8988T (cell line): ENCODE measurements around the gene GNL3.
A peak's percentile ranks its signal among the peaks of the same experiment; 100 is the strongest.
"Not testable (repeated sequence)": the region's sequence is repeated elsewhere in the genome, so short reads cannot be mapped to it uniquely, and the experiment has no call there.

Source experiments
- DNase-seq: peaks from one replicate; pipeline ENCODE4 v3.0.0; 2011

The GNL3 gene

DNA sequence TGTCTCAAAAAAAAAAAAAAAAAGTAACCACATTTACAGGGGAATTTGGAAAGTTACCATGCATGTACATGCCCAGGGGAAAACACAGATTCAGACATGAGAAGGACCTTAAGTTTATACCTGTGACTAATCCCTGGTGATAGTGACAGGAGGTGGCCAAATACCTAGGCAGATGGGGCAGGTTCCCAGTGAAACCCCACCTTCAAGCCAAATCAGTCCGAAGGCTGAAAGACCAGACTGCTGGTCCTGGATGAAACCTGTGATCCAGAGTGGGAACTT, 35.8 kb downstream of the GNL3 start:
- DNase-seq = no peak

DNA sequence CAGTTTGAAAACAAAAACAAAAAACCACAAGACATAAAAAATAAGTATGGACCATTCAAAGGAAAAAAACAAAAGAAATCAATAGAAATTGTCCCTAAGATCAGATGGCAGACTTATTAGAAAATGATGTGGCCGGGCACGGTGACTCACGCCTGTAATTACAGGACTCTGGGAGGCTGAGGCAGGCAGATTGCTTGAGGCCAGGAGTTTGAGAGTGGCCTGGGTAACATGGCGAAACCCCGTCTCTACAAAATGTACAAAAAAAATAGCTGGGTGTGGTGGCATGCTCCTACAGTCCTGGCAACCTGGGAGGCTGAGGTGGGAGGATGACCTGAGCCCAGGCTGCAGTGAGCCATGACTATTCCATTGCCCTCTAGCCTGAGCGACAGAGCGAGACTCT, 36.7 kb downstream of the GNL3 start:
- DNase-seq = no peak

DNA sequence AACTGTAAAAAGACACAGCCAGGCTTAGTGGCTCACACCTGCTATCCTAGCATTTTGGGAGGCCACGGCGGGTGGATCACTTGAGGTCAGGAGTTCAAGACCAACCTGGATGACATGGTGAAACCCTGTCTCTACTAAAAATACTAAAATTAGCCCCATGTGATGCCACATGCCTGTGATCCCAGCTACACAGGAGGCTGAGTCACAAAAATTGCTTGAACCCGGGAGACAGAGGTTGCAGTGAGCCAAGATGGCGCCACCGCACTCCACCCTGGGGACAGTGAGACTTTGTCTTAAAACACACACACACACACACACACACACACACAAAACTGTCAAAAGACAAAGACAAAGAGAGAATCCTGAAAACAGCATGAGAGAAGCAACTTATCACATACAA, 38.1 kb downstream of the GNL3 start:
- no peak for DNase-seq

DNA sequence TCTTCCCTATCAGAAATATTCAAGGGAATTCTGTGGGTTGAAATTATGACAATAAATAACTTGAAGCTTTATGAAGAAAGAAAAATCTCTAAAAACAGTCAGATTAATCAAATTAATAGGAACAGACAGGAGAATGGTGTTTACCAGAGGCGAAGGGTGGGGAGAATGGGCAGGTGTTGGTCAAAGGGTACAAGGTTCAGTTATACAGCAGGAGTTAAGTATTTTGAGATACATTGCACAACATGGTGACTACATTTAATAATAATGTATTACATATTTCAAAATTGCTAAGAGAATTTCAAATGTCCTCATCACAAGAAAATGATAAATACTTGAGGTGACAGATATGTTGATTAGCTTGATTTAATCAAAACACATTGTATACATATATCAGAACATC, 38.7 kb downstream of the GNL3 start:
- DNase-seq = no peak

DNA sequence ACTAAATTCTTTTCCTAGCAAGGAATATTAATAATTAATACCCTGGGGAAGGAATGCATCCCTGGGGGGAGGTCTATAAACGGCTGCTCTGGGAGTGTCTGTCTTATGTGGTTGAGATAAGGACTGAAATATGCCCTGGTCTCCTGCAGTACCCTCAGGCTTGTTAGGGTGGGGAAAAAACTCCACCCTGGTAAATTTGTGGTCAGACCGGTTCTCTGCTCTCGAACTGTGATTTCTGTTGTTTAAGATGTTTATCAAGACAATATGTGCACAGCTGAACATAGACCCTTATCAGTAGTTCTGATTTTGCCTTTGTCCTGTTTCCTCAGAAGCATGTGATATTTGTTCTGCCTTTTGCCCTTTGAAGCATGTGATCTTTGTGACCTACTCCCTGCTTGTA, 42.9 kb downstream of the GNL3 start:
- not testable (repeated sequence) for DNase-seq

DNA sequence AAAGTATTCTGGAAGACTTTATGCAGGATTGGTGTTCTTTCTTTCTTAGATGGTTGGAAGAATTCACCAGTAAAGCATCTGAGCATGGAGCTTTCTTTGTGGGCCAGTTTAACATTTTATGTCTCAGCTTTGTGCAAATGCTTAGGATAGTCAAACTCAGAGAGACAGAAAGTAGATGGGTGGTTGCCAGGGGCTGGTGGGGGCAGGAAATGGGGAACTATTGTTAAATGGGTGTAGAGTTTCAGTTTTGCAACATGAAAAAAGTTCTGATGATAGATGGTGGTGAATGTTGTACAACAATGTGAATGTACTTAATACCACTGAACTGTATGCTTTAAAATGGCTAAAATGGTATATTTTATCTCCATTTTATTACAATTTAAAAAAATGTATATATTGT, 44.8 kb downstream of the GNL3 start:
- DNase-seq = no peak

DNA sequence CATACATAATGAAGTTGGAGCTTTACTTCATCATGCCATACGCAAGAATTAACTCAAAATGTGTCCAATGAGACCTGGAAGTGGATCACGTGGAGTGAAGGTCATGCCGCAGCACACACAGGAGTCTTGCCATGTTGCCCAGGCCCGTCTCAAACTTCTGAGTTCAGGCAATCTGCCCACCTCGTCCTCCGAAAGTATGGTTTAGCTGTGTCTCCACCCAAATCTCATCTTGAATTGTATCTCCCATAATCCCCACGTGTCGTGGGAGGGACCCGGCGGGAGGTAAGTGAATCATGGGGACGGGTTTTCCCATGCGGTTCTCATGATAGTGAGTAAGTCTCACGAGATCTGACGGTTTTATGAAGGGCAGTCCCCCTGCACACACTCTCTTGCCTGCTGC, 45.8 kb downstream of the GNL3 start:
- no peak for DNase-seq

DNA sequence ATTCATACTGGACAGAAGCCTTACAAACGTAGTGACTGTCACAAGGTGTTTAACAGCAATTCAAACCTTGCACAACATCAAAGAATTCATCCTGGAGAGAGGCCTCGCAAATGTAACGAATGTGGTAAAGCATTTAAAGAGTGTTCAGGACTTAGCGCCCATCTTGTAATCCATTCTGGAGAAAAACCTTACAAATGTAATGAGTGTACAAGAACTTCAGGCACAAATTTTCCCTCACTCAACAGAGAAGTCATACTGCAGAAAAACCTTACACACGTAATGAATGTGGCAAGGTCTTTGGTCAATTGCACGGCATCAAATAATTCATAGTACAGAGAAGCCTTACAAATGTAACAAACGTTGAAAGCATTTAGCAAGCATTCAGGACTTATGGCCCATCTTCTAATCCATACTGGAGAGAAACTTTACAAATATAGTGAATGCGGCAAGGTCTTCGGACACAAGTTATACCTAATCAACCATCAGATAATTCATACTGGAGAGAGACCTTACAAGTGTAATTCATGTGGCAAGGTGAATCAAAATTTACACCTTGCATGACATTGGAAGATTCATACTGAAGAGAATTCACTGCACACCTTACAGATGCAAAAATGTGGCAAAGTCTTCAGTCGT, 47.5 kb downstream of the GNL3 start:
- no peak for DNase-seq

DNA sequence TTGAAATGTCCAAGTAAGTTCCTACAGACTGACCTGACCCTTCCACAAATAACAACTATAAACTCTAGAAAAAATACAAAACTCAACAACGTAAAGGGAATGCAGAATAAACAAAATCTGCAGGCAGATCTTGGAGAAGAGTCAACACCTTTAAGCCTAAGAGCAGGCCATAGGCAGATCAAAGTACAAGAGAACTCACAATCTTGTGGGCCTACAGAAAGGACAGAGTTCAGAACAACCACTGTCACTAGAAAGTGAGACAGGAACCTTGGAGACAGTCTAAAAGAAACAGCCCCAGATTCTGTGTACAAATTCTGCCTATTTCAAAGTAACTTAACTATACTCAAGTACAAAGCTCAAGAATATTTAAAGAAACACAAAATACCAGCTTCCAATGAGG, 53.9 kb downstream of the GNL3 start:
- DNase-seq = no peak

DNA sequence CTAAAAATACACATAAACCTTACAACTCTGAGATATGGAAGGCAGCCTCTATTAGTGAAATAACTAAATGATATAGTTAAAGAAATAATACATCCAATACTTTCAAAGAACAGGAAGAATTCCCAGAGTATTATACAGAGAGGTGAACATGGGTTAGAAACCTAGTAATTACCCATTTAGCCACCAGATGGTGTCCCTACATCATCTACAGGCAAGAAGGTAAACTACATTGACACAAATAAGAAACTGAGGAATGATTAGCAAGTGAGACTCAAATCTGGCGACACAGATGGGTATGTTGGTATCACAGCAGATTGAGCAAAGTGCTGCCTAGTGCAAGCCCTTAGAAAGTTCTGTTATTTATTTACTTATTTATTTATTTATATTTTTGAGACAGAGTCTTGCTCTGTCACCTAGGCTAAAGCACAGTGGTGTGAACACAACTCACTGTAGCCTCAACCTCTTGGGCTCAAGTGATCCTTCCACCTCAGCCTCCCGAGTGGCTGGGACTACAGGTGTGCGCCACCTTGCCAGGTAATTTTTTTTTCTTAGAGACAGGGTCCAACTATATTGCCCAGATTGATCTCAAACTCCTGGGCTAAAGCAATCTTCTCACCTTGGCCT, 56.7 kb downstream of the GNL3 start:
- DNase-seq = peak; percentile 50

DNA sequence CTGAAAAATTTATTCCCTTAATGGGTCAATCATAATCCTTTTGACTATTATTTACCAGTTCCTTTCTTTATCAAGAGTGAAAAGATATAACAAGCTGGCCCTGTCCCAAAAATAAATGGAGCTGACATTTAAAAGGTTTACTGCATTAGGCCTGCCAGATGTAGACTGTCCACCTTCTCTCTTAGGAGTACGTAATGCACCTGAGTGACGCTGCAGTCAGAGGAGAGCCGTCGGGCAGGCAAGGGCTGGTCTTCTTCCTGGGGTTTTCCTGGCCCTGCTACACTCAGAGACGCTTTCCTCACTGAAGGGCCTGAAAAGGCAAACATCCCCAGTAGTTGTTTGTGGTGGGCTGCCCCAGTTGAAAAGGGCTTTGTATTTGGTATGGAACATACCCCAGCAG, 57.3 kb downstream of the GNL3 start:
- DNase-seq = no peak

DNA sequence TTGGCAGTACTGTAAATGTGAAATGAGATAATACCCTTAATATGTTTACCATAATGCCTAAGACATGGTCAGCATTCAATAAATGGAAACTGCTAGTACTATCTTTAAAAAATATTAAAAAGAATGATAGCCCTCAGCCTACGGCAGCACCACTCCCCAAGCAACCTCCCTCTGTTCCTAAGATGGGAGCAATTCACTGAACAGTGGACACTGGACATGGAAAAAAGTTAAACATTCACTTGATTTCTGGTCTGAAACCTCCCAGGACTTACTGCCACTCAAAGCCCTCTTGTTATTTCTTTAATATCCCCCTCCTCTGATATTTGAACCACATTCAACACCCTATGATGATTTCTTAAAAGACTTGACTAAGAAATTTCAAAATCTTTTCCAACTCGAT, 57.9 kb downstream of the GNL3 start:
- no peak for DNase-seq
